GM21515 (cell line): Measurements from ENCODE around the gene CUL7.
A peak's percentile ranks its signal among the peaks of the same experiment; 100 is the strongest.
"Not testable (repeated sequence)": the region's sequence is repeated elsewhere in the genome, so short reads cannot be mapped to it uniquely, and the experiment has no call there.

Source experiments
- ATAC-seq: cut with Tn5 transposase; IDR thresholded peaks from one replicate; pipeline ENCODE4 v1.9.1; 2021; ENCODE audit not compliant: unreplicated experiment

Gene CUL7

GRCh38 chr6:43053545-43054205, at the start of gene CUL7:
CUL7 (minus strand) TSS chr6:43053851; CDS start chr6:43052788, 1,063 bp downstream.
- peak; percentile 77 for ATAC-seq

DNA sequence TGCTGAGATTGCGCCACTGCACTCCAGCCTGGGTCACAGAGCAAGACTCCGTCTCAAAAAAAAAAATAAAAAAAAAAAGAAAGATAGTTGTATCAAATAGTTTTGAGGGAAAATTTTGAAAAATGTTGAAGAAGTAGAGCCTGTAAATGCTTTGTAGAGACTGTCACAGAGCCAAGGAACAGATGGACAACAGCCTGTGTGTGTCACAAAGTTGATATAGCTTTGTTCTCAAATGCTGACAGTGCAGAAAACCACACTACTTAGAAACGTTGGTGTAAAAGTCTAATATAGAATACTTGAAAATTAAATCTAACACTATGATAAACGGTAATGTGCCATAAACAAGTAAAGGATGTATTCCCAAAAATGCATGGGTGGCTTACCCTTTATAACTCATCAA, 47.8 kb upstream of the CUL7 start:
- no peak for ATAC-seq

- ATAC-seq, result no peak
These were observed 43.9 kb upstream of the CUL7 start for GRCh38 chr6:43097502-43097901.

DNA sequence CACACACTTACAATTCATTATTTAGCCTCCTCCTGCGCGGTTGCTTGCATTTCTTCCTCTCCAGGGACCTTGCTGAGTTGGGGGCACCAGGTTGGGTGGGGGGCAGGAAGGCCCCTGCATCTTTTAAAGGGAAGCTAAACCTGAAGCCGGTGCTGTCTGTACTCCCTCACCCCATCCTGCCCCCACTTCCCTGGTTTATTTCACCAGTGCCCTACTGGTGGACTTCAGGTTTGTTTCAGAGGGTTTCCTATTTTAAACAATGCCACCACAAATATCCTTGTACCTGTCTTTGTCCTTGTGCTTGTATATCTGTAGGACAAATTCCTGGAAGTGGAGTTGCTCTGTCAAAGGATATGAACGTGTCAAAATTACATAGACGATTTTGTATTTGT, 43.4 kb upstream of the CUL7 start:
- ATAC-seq, result no peak

GRCh38 chr6:43096451-43097097, 42.9 kb upstream of the CUL7 start:
- ATAC-seq, result no peak

GRCh38 chr6:43095939-43096338, 42.3 kb upstream of the CUL7 start:
- ATAC-seq, result no peak

- ATAC-seq, result no peak
These were observed 40.0 kb upstream of the CUL7 start for GRCh38 chr6:43093436-43094289.

GRCh38 chr6:43092635-43093034, 39.0 kb upstream of the CUL7 start:
- no peak for ATAC-seq

DNA sequence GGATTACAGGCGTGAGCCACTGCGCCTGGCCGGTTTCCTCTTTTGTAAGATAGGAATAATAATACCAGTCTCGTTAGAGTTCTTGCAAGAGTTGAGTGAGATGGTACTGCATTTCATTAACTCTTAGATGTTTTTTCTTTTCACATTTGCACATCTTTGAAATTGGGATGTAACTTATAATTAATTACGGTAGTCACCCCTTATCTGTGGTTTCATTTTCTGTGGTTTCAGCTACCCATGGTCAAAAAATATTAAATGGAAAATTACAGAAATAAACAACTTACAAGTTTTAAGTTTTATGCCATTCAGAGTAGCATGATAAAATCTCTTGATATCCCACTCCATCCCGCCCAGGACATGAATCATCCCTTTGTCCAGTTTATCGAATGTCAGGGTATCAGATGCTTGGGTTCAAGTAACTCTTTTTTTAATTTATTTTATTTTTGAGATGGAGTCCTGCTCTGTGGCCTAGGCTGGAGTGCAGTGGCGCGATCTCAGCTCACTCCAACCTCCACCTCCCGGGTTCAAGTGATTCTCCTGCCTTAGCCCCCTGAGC, 37.9 kb upstream of the CUL7 start:
- ATAC-seq, result no peak

DNA sequence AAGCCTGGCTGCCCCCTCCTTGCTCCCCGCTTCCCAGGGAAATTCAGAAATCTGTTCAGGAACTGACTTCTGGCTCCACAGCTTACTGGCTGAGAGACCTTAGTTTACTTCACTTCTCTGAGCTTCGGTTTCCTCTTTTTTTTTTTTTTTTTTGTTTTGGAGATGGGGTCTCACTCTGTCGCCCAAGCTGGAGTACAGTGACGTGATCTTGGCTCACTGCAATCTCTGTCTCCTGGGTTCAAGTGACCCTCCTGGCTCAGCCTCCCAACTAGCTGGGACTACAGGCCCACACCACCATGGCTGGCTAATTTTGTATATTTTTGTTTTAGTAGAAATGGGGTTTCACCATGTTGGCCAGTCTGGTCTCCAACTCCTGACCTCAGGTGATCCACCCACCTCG, 37.4 kb upstream of the CUL7 start:
- ATAC-seq, result no peak

GRCh38 chr6:43090559-43090956, 36.9 kb upstream of the CUL7 start:
- ATAC-seq, result no peak

DNA sequence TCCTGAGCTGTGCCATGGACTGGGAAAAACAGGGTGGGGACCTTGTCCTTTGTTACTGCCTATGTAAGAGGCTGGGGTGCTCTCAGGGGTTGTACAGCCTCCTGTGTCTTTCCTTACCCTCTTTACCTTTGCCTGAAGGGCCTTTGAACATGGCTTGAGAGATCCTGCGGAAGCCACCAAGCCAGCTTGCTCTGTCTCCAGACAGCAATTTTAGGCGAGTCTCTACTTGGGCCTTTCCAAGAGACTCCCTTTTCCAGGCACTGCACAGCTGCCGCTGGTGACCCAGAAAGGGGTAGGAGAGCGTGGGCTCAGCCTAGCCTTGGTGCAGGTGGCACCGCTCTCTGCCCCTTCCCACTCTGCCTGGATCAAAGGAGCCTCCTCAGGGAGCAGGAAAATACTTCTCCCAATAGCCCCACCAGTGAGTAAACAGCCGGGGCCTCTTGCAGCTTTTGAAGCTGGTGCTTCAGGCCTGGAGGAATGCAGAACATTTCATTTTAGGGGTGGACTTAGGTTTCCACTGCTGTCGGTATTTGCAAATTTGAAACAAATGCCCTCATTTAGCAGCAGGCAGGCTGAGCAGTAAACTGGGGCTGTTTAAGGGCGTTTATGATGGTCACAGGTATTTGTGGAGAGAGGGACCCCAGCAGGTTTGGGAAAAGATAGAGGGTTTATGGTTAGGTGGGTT, 36.4 kb upstream of the CUL7 start:
- no peak for ATAC-seq

GRCh38 chr6:43089467-43089866, 35.8 kb upstream of the CUL7 start:
- no peak for ATAC-seq

DNA sequence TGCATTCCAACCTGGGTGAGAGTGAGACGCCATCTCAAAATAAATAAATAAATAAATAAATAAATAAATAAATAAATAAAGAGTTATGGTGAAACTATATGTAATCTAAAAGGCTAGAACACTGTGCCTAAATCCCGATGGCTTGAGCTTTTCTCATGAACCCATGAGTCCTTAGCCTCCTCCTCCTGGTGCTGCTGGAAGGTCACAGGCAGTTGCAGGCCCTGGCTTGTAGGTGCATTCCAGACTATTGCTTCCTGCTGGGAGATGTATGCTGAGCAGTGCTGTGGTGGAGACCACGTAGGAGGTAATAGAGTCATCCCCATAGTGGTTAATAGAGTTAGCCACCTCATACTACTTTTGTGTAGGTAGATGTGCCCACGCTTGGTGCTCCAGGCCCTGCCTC, 35.0 kb upstream of the CUL7 start:
- ATAC-seq, result no peak

- ATAC-seq, result no peak
These were observed 32.5 kb upstream of the CUL7 start for GRCh38 chr6:43086022-43086658.

DNA sequence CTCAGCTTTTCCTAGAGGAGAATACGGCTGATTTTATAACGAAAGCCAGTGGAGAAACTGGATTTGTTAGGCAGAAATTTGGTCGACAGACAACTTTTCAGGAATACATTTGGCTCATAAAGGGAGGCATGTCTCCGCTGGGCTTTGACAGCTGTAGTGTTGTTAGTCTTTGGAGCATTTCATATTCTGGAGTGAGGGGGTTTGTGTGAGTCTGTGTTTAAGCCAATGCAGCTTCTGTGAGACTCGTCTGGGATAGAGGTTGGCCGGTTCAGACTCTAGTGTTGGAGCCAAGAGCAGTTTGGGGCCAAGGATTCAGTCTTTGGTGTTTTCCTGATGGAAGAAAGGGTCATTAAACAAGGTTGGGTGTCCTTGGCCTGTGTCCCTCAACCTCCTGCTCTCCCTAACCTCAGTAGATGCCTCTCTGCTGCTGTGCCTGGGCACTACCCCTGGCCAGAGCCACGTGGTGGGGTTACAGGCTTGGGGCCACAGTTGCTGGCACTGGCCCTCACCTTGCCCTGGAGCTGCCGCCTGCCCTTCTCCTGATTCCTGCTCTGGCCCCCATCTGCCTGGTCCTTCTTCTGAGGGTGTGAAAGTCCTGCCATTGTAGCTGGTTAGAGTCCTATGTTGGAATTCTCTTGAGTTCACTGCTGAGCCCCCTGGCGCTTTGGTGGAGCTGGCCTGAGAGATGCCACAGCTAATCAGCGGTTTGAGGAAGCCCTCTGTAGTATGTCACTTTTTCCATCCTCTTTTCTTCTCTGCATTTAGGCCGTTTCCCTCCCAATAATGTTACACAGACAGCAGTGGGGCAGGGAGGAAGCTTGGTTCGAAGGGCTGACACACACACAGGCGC, 29.4 kb upstream of the CUL7 start:
- ATAC-seq, result no peak

DNA sequence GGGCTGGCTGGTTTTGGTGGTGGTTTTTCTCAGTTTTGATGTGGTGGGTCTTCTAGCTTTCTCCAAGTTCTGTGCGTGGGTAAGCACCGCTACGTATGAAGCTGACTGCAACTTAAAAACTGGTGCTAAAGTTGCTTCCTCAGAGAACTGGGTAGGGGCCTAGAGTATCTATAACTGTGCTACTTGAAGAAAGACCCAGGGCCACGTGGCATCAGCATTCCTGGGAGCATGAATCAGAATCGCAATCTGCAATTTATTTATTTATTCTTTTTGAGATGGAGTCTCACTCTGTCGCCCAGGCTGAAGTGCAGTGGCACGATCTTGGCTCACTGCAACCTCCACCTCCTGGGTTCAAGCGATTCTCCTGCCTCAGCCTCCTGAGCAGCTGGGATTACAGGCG, 28.3 kb upstream of the CUL7 start:
- not testable (repeated sequence) for ATAC-seq

DNA sequence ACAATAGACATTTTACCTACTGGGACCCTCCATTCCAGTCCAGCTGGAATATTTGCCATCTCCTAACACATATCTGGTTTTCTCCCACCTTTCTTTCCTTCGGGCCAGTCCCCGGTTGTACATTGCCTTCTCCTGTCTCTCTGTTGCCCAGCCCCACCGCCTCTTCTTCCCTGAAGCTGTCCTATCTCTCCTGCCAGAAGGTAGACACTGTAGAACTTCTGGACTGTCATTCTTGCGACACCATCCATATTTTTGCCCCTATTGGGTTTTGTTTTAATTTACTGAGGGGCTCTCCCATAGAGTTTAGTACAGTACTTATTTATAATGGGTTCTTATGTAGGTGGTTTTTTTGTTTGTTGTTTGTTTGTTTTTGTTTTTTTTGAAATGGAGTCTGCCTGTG, 27.4 kb upstream of the CUL7 start:
- no peak for ATAC-seq

DNA sequence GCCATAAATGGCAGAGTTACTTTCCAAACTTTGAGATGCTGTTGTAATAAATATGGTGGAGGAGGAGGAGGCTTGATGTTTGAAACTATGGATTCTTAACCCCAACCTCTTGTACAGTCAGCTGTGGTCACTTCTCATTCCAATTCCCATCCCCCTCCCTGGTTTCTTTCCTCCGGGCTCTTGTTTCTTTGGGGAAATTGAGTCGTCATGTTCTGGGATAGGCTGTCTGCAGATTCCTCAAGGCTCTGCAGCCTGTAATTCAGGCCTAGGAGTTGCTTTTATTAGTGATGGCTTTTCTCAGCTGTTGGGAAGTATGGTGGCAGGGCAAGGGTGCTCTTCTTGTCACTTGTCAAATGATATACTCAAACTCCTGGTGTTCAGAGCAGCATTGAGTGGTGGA, 25.0 kb upstream of the CUL7 start:
- no peak for ATAC-seq
